Neural progenitor cell (in vitro differentiated cells): ENCODE results near the gene ETV1. TPM values are rescaled to one million over a fixed set of nuclear protein-coding genes. Genes with fewer than 3 reads are reported as not detected.

ENCODE experiments used
- DNase-seq: peaks from one replicate; pipeline ENCODE4 v3.0.0-alpha.2; 2016; ENCODE audit warnings: low spot score
- H2AFZ ChIP-seq: fragments of 200-600 bp; sonication (generic); replicated peaks from 2 replicates; pipeline ENCODE4 v1.6.1; 2016; ENCODE audit warnings: antibody characterized with exemption
- H3F3A ChIP-seq: fragments of 200-600 bp; sonication (generic); 2 replicates; pipeline ENCODE4 v1.6.1; 2016; ENCODE audit warnings: antibody characterized with exemption, low read depth
- H3K27ac ChIP-seq: fragments of 200-600 bp; sonication (generic); 2 replicates; pipeline ENCODE4 v1.5.1; 2016; ENCODE audit warnings: mild to moderate bottlenecking
- H3K27me3 ChIP-seq: fragments of 200-600 bp; sonication (generic); 2 replicates; pipeline ENCODE4 v1.6.1; 2016; ENCODE audit warnings: mild to moderate bottlenecking, moderate library complexity
- H3K36me3 ChIP-seq: fragments of 200-600 bp; sonication (generic); 2 replicates; pipeline ENCODE4 v1.5.1; 2016
- H3K4me1 ChIP-seq: fragments of 200-600 bp; sonication (generic); 2 replicates; pipeline ENCODE4 v1.6.1; 2016; ENCODE audit warnings: mixed run types
- H3K4me2 ChIP-seq: fragments of 200-600 bp; sonication (generic); 2 replicates; pipeline ENCODE4 v1.6.1; 2016
- H3K4me3 ChIP-seq: fragments of 200-600 bp; sonication (generic); 2 replicates; pipeline ENCODE4 v1.5.1; 2016
- H3K79me2 ChIP-seq: fragments of 200-600 bp; sonication (generic); 2 replicates; pipeline ENCODE4 v1.6.1; 2016; ENCODE audit warnings: low read depth
- H3K9ac ChIP-seq: fragments of 200-600 bp; sonication (generic); 2 replicates; pipeline ENCODE4 v1.6.1; 2016
- H3K9me3 ChIP-seq: fragments of 200-600 bp; sonication (generic); 2 replicates; pipeline ENCODE4 v1.5.1; 2016; ENCODE audit warnings: low read depth
- H4K20me1 ChIP-seq: fragments of 200-600 bp; sonication (generic); 2 replicates; pipeline ENCODE4 v1.6.1; 2016; ENCODE audit warnings: low read depth
- H3K27ac Mint-ChIP-seq: 3 replicates; pipeline ENCODE4 v1.8.0; 2021; ENCODE audit warnings: mixed read lengths
- H3K27me3 Mint-ChIP-seq: 2 replicates; pipeline ENCODE4 v1.8.0; 2022; ENCODE audit warnings: low read depth, mild to moderate bottlenecking, inconsistent platforms, moderate library complexity, mixed read lengths; ENCODE audit not compliant: insufficient read depth
- H3K36me3 Mint-ChIP-seq: 3 replicates; pipeline ENCODE4 v1.8.0; 2021; ENCODE audit warnings: mixed read lengths
- H3K4me1 Mint-ChIP-seq: 3 replicates; pipeline ENCODE4 v1.8.0; 2021; ENCODE audit warnings: mixed read lengths
- H3K4me3 Mint-ChIP-seq: 3 replicates; pipeline ENCODE4 v1.8.0; 2021; ENCODE audit warnings: mild to moderate bottlenecking, moderate library complexity, mixed read lengths
- H3K9me3 Mint-ChIP-seq: 3 replicates; pipeline ENCODE4 v1.8.0; 2020; ENCODE audit warnings: mixed read lengths
- EZH2 ChIP-seq: fragments of 200-600 bp; sonication (generic); IDR thresholded peaks from 2 replicates; pipeline ENCODE4 v1.6.1; 2017; ENCODE audit warnings: antibody characterized with exemption, mild to moderate bottlenecking, moderate library complexity
- EZH2phosphoT487 ChIP-seq: fragments of 200-600 bp; sonication (generic); IDR thresholded peaks from 2 replicates; pipeline ENCODE4 v1.6.1; 2017; ENCODE audit warnings: antibody characterized with exemption
- total RNA-seq: library from RNA; depleted of rRNA; stranded (reverse); fragments of >200 nt; gene quantifications from 2 replicates; pipeline ENCODE4 v1.2.3, GENCODE V29; 2015; ENCODE audit warnings: low replicate concordance
- TF ChIP-seq, protein P1 (sequence below): fragments of 200-600 bp; sonication (generic); IDR thresholded peaks from 2 replicates; pipeline ENCODE4 v1.5.1; 2017; ENCODE audit warnings: antibody characterized with exemption, mild to moderate bottlenecking

The ETV1 gene
- total RNA-seq, 1 donor from 2014 or later, result 36.8 TPM

DNA sequence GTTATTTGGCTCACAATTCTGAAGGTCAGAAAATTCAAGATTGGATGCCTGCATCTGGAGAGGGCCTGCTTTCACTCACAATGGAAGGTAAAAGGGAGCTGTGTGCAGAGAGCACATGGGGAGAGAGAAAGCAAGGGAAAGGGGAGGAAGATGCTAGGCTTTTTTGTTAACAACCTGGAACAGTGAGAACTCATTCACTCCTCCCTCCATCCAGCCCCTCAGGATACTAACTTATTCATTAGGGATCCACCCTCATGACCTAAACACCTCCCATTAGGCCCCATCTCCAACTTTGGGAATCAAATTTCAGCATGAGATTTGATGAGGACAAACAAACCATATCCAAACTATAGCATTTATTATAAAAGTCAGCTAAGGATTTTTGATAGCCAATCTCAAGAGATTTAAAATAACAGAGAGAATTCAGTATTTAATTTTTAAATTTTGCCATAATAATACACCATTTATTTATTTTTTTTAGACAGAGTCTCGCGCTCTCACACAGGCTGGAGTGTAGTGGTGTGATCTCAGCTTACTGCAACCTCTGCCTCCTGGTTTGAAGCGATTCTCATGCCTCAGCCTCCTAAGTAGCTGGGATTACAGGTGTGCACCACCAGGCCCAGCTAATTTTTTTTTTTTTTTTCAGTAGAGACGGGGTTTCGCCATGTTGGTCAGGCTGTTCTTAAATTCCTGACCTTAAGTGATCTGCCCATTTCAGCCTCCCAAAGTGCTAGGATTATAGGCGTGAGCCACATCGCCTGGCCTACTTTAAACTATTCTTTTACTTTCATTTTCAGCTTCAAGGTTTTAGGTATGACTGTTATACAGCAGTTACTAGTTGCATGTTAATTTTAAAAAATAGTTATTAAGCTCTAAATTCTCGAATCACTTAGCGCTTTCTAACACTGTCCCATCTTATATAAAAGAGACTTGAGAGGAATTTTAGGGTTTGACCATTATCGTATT is 20.3 kb upstream of the ETV1 start:
- Histone ChIP-seq H2AFZ (peak overlapping the region; percentile 48), H3K9me3 (no peaks in the 10 kb centered on the region), H3K4me2 (no peak overlapping the region), H4K20me1 (no peaks in the 10 kb centered on the region), H3K4me3 (no peak overlapping the region), H3K27me3 (no peaks in the 10 kb centered on the region), H3K36me3 (no peaks in the 10 kb centered on the region), H3K9ac (no peak overlapping the region), H3K79me2 (no peaks in the 10 kb centered on the region), H3K4me1 (peaks cover 16% of the 10 kb centered on the region), H3F3A (peaks cover 4% of the 10 kb centered on the region), H3K27ac (no peak overlapping the region)
- Mint-ChIP-seq H3K27ac (no peak overlapping the region), H3K4me1 (peaks cover 17% of the 10 kb centered on the region), H3K27me3 (peaks cover 2% of the 10 kb centered on the region), H3K4me3 (no peak overlapping the region), H3K9me3 (no peaks in the 10 kb centered on the region), H3K36me3 (no peaks in the 10 kb centered on the region)
- no peak for DNase-seq
- TF ChIP-seq, protein P1, sequence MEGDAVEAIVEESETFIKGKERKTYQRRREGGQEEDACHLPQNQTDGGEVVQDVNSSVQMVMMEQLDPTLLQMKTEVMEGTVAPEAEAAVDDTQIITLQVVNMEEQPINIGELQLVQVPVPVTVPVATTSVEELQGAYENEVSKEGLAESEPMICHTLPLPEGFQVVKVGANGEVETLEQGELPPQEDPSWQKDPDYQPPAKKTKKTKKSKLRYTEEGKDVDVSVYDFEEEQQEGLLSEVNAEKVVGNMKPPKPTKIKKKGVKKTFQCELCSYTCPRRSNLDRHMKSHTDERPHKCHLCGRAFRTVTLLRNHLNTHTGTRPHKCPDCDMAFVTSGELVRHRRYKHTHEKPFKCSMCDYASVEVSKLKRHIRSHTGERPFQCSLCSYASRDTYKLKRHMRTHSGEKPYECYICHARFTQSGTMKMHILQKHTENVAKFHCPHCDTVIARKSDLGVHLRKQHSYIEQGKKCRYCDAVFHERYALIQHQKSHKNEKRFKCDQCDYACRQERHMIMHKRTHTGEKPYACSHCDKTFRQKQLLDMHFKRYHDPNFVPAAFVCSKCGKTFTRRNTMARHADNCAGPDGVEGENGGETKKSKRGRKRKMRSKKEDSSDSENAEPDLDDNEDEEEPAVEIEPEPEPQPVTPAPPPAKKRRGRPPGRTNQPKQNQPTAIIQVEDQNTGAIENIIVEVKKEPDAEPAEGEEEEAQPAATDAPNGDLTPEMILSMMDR, result no peak
- TF ChIP-seq EZH2, result no peak
- TF ChIP-seq EZH2phosphoT487, result no peak

GRCh38 chr7:14001139-14001538 is 11.7 kb upstream of the ETV1 start:
- peaks cover 9% of the 10 kb centered on the region for H3K9me3 Mint-ChIP-seq
- H3K27ac Mint-ChIP-seq, result no peak overlapping the region
- Histone ChIP-seq H3K79me2 (no peaks in the 10 kb centered on the region), H2AFZ (no peak overlapping the region), H4K20me1 (no peaks in the 10 kb centered on the region), H3K9ac (no peak overlapping the region), H3K27ac (no peak overlapping the region), H3F3A (no peaks in the 10 kb centered on the region), H3K4me3 (no peak overlapping the region), H3K36me3 (no peaks in the 10 kb centered on the region), H3K4me2 (no peak overlapping the region), H3K27me3 (no peaks in the 10 kb centered on the region), H3K9me3 (no peaks in the 10 kb centered on the region), H3K4me1 (no peaks in the 10 kb centered on the region)
- no peak for DNase-seq
- H3K27me3 Mint-ChIP-seq, result no peaks in the 10 kb centered on the region
- no peak overlapping the region for H3K4me3 Mint-ChIP-seq
- TF ChIP-seq, protein P1, result no peak
- TF ChIP-seq EZH2phosphoT487, result no peak
- TF ChIP-seq EZH2, result no peak
- peaks cover 11% of the 10 kb centered on the region for H3K4me1 Mint-ChIP-seq
- no peaks in the 10 kb centered on the region for H3K36me3 Mint-ChIP-seq

DNA sequence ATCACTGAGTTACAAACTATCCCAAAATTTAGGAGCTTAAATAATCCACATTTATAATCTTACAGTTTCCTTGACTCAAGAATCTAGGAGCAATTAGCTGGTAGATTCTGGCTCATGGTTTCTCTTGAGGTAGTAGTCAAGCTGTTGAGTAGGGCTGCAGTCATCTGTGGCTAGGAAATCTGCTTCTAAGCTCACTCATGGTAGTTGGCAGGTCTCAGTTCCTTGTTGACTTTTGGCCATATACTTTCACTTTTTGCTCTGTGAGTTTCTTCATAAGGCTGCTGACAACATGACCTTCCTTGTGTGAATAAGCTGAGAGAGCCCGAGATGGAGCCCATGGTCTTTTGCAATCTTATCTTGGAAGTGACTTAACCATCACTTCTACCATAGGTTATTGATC is 10.8 kb upstream of the ETV1 start:
- Mint-ChIP-seq H3K9me3 (peaks cover 9% of the 10 kb centered on the region), H3K27me3 (no peaks in the 10 kb centered on the region), H3K27ac (no peak overlapping the region), H3K4me1 (peaks cover 11% of the 10 kb centered on the region), H3K36me3 (no peaks in the 10 kb centered on the region), H3K4me3 (no peak overlapping the region)
- no peaks in the 10 kb centered on the region for H4K20me1 ChIP-seq
- no peak overlapping the region for H3K27ac ChIP-seq
- H2AFZ ChIP-seq, result no peak overlapping the region
- H3K36me3 ChIP-seq, result no peaks in the 10 kb centered on the region
- H3K4me1 ChIP-seq, result no peaks in the 10 kb centered on the region
- H3K9me3 ChIP-seq, result no peaks in the 10 kb centered on the region
- H3F3A ChIP-seq, result no peaks in the 10 kb centered on the region
- no peaks in the 10 kb centered on the region for H3K27me3 ChIP-seq
- H3K9ac ChIP-seq, result no peak overlapping the region
- TF ChIP-seq EZH2phosphoT487 (no peak), EZH2 (no peak)
- TF ChIP-seq, protein P1, result no peak
- no peak for DNase-seq
- no peak overlapping the region for H3K4me3 ChIP-seq
- no peak overlapping the region for H3K4me2 ChIP-seq
- H3K79me2 ChIP-seq, result no peaks in the 10 kb centered on the region
